ENCODE data around the gene PKIB.

PKIB gene

GRCh38 chr6:122568350-122568749, 41.9 kb upstream of the PKIB start:
- no peak for TF ChIP-seq ZFP3 (CRISPR knock-in tag; IDR thresholded peaks at IDR 0.05)
- no peak for TF ChIP-seq TCF4 (CRISPR knock-in tag; IDR thresholded peaks at IDR 0.05; ENCODE audit: borderline replicate concordance)
- no peak for TF ChIP-seq BACH2 (CRISPR knock-in tag; IDR thresholded peaks at IDR 0.05; ENCODE audit: borderline replicate concordance)
- no peak for TF ChIP-seq PATZ1 (CRISPR knock-in tag; IDR thresholded peaks at IDR 0.05; ENCODE audit: borderline replicate concordance)
- TF ChIP-seq, protein P1, sequence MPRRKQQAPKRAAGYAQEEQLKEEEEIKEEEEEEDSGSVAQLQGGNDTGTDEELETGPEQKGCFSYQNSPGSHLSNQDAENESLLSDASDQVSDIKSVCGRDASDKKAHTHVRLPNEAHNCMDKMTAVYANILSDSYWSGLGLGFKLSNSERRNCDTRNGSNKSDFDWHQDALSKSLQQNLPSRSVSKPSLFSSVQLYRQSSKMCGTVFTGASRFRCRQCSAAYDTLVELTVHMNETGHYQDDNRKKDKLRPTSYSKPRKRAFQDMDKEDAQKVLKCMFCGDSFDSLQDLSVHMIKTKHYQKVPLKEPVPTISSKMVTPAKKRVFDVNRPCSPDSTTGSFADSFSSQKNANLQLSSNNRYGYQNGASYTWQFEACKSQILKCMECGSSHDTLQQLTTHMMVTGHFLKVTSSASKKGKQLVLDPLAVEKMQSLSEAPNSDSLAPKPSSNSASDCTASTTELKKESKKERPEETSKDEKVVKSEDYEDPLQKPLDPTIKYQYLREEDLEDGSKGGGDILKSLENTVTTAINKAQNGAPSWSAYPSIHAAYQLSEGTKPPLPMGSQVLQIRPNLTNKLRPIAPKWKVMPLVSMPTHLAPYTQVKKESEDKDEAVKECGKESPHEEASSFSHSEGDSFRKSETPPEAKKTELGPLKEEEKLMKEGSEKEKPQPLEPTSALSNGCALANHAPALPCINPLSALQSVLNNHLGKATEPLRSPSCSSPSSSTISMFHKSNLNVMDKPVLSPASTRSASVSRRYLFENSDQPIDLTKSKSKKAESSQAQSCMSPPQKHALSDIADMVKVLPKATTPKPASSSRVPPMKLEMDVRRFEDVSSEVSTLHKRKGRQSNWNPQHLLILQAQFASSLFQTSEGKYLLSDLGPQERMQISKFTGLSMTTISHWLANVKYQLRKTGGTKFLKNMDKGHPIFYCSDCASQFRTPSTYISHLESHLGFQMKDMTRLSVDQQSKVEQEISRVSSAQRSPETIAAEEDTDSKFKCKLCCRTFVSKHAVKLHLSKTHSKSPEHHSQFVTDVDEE (CRISPR knock-in tag; IDR thresholded peaks at IDR 0.05): no peak
- no peak for TF ChIP-seq ZNF565 (CRISPR knock-in tag; conservative IDR thresholded peaks at IDR 0.05; ENCODE audit: low read depth)
- TF ChIP-seq SNAI2 (CRISPR knock-in tag; IDR thresholded peaks at IDR 0.05): no peak
- no peak for TF ChIP-seq CREB5 (CRISPR knock-in tag; IDR thresholded peaks at IDR 0.05; ENCODE audit: low read depth)
- TF ChIP-seq ZNF70 (CRISPR knock-in tag; IDR thresholded peaks at IDR 0.05): no peak
- ATAC-seq: no peak

DNA sequence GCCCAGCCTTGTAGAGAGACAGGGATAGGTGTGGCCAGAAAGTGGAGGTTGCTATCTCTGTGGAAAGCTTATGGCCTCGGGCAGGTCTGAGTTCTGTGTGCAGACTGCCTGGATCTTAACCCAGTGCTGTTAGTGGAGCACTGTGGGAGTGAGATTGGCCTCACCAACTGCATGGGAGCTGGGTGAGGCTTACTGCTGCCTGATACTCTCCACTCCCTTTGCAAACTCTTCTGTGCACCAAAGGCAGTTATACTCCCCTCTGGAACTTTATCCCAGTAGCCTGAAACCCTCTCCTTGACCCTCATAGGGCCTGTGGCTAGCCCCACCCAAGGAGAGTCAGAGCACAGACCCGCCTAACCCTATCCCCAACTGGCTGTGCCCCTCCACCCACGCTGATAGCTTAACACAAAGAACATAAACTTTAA, 41.4 kb upstream of the PKIB start:
- TF ChIP-seq GLIS3 (CRISPR knock-in tag; IDR thresholded peaks at IDR 0.05) (no peak), TOX (CRISPR knock-in tag; IDR thresholded peaks at IDR 0.05; ENCODE audit: borderline replicate concordance) (no peak), ZFP3 (CRISPR knock-in tag; IDR thresholded peaks at IDR 0.05) (no peak), ZC3H10 (CRISPR knock-in tag; IDR thresholded peaks at IDR 0.05) (no peak), ARNTL (CRISPR knock-in tag; IDR thresholded peaks at IDR 0.05; ENCODE audit: borderline replicate concordance, low read depth) (no peak), PPARA (CRISPR knock-in tag; IDR thresholded peaks at IDR 0.05; ENCODE audit: borderline replicate concordance) (no peak), BACH2 (CRISPR knock-in tag; IDR thresholded peaks at IDR 0.05; ENCODE audit: borderline replicate concordance) (no peak), RARB (CRISPR knock-in tag; IDR thresholded peaks at IDR 0.05) (no peak), OSR1 (CRISPR knock-in tag; IDR thresholded peaks at IDR 0.05) (no peak)
- TF ChIP-seq, protein P1 (CRISPR knock-in tag; IDR thresholded peaks at IDR 0.05): no peak
- ATAC-seq: no peak

DNA sequence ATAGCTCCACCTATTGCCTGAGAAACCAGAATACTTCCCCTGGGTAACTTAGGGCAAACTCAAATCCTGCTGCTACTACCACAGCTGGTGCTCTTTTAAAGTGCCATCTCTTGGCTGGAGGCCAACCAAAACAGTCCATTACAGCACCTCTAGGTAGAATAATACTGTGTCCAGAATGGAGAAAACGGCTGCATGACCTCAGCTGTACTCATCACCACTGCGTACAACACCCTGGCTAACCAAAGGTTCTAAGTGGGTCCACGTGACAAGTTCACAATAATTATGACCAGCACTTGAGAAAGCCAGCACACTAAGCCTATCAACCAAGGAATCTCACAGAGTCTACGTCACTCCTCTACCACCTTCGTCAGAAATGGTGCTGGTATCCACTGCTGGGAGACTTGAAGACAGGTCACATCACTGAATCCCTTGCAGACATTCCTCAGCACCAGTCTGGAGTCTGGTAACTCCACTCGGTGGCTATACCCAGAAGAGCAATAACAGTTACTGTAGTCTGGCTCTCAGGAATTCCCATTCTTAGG, 40.9 kb upstream of the PKIB start:
- ATAC-seq: no peak
- TF ChIP-seq ZNF8 (CRISPR knock-in tag; IDR thresholded peaks at IDR 0.05) (no peak), ZFP30 (CRISPR knock-in tag; IDR thresholded peaks at IDR 0.05) (no peak)

- no peak for TF ChIP-seq ARNTL (CRISPR knock-in tag; IDR thresholded peaks at IDR 0.05; ENCODE audit: borderline replicate concordance, low read depth)
- no peak for TF ChIP-seq ZFP3 (CRISPR knock-in tag; IDR thresholded peaks at IDR 0.05)
- TF ChIP-seq ZNF565 (CRISPR knock-in tag; conservative IDR thresholded peaks at IDR 0.05; ENCODE audit: low read depth): no peak
- no peak for TF ChIP-seq OSR1 (CRISPR knock-in tag; IDR thresholded peaks at IDR 0.05)
- TF ChIP-seq TCF4 (CRISPR knock-in tag; IDR thresholded peaks at IDR 0.05; ENCODE audit: borderline replicate concordance): no peak
- no peak for TF ChIP-seq CSDC2 (CRISPR knock-in tag; IDR thresholded peaks at IDR 0.05)
- no peak for TF ChIP-seq SNAI2 (CRISPR knock-in tag; IDR thresholded peaks at IDR 0.05)
- no peak for TF ChIP-seq ISL1 (CRISPR knock-in tag; IDR thresholded peaks at IDR 0.05)
- ATAC-seq: no peak
Measured at GRCh38 chr6:122571888-122572287, 38.3 kb upstream of the PKIB start.
